Kasumi-1 (cell line): Measurements from ENCODE around the gene ARHGAP24.
"Not testable (repeated sequence)": the region's sequence is repeated elsewhere in the genome, so short reads cannot be mapped to it uniquely, and the experiment has no call there.

Source experiments
- DNase-seq, 2 experiments: peaks; one replicate each; lab custom pipeline; 2025; lab: John Stamatoyannopoulos, UW

ARHGAP24 gene

GRCh38 chr4:85815796-85816459, 341.0 kb downstream of the ARHGAP24 start:
- no peak for DNase-seq

GRCh38 chr4:85818700-85819099, 343.8 kb downstream of the ARHGAP24 start:
- DNase-seq, result peak; percentile 74

GRCh38 chr4:85820101-85820500, 345.2 kb downstream of the ARHGAP24 start:
- not testable (repeated sequence) for DNase-seq

GRCh38 chr4:85821688-85822455, 346.9 kb downstream of the ARHGAP24 start:
- no peak for DNase-seq

GRCh38 chr4:85823295-85823694, 348.3 kb downstream of the ARHGAP24 start:
- DNase-seq, result no peak

- DNase-seq, result no peak
Observed at GRCh38 chr4:85824166-85824945, 349.4 kb downstream of the ARHGAP24 start.

GRCh38 chr4:85826060-85826678, 351.2 kb downstream of the ARHGAP24 start:
- DNase-seq, result peak; percentile 65

GRCh38 chr4:85828027-85828890, 353.3 kb downstream of the ARHGAP24 start:
- DNase-seq, result no peak

GRCh38 chr4:85829276-85830051, 354.5 kb downstream of the ARHGAP24 start:
- no peak for DNase-seq

- no peak for DNase-seq
Observed at GRCh38 chr4:85831647-85832046, 356.7 kb downstream of the ARHGAP24 start.

- DNase-seq, result no peak
Observed at GRCh38 chr4:85833302-85833701, 358.4 kb downstream of the ARHGAP24 start.

- no peak for DNase-seq
Observed at GRCh38 chr4:85834934-85835333, 360.0 kb downstream of the ARHGAP24 start.

- no peak for DNase-seq
Observed at GRCh38 chr4:85836588-85837438, 361.9 kb downstream of the ARHGAP24 start.

- DNase-seq, result no peak
Observed at GRCh38 chr4:85837439-85837733, 362.4 kb downstream of the ARHGAP24 start.

- DNase-seq, result not testable (repeated sequence)
Observed at GRCh38 chr4:85839981-85840451, 365.1 kb downstream of the ARHGAP24 start.

GRCh38 chr4:85842540-85842939, 367.6 kb downstream of the ARHGAP24 start:
- peak; percentile 92 to 93 for DNase-seq

GRCh38 chr4:85853740-85854139, 378.8 kb downstream of the ARHGAP24 start:
- not testable (repeated sequence) for DNase-seq

- no peak for DNase-seq
Observed at GRCh38 chr4:85854546-85854945, 379.6 kb downstream of the ARHGAP24 start.

GRCh38 chr4:85860066-85860740, 385.3 kb downstream of the ARHGAP24 start:
- no peak for DNase-seq
